ENCODE data around the gene ARRDC3. TPM values are rescaled to one million over a fixed set of nuclear protein-coding genes. Genes with fewer than 3 reads are reported as not detected.

Gene ARRDC3
- total and polyA plus RNA-seq, 2 experiments from 2014 or later = 11.9 to 16.5 TPM

DNA sequence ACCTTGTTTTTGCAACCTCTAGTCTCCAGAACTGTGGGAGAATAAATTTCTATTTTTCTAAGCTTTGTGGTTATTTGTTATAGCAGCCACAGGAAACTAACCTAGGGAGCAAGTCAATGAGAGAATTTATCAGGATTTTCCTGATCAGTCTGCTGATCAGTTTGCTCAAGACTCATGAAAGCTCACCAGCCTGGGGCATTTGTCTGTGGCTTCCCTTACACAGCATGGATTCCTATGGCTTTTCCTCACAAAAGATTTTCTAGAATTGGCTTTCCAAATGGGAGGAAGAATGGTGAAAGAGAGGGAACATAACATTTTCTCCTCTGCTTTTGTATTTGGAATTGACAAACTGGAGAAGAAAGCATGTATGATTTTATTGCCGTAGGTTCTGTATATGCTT lies 20.2 kb downstream of the ARRDC3 start (continued):
- TF ChIP-seq, protein P1, sequence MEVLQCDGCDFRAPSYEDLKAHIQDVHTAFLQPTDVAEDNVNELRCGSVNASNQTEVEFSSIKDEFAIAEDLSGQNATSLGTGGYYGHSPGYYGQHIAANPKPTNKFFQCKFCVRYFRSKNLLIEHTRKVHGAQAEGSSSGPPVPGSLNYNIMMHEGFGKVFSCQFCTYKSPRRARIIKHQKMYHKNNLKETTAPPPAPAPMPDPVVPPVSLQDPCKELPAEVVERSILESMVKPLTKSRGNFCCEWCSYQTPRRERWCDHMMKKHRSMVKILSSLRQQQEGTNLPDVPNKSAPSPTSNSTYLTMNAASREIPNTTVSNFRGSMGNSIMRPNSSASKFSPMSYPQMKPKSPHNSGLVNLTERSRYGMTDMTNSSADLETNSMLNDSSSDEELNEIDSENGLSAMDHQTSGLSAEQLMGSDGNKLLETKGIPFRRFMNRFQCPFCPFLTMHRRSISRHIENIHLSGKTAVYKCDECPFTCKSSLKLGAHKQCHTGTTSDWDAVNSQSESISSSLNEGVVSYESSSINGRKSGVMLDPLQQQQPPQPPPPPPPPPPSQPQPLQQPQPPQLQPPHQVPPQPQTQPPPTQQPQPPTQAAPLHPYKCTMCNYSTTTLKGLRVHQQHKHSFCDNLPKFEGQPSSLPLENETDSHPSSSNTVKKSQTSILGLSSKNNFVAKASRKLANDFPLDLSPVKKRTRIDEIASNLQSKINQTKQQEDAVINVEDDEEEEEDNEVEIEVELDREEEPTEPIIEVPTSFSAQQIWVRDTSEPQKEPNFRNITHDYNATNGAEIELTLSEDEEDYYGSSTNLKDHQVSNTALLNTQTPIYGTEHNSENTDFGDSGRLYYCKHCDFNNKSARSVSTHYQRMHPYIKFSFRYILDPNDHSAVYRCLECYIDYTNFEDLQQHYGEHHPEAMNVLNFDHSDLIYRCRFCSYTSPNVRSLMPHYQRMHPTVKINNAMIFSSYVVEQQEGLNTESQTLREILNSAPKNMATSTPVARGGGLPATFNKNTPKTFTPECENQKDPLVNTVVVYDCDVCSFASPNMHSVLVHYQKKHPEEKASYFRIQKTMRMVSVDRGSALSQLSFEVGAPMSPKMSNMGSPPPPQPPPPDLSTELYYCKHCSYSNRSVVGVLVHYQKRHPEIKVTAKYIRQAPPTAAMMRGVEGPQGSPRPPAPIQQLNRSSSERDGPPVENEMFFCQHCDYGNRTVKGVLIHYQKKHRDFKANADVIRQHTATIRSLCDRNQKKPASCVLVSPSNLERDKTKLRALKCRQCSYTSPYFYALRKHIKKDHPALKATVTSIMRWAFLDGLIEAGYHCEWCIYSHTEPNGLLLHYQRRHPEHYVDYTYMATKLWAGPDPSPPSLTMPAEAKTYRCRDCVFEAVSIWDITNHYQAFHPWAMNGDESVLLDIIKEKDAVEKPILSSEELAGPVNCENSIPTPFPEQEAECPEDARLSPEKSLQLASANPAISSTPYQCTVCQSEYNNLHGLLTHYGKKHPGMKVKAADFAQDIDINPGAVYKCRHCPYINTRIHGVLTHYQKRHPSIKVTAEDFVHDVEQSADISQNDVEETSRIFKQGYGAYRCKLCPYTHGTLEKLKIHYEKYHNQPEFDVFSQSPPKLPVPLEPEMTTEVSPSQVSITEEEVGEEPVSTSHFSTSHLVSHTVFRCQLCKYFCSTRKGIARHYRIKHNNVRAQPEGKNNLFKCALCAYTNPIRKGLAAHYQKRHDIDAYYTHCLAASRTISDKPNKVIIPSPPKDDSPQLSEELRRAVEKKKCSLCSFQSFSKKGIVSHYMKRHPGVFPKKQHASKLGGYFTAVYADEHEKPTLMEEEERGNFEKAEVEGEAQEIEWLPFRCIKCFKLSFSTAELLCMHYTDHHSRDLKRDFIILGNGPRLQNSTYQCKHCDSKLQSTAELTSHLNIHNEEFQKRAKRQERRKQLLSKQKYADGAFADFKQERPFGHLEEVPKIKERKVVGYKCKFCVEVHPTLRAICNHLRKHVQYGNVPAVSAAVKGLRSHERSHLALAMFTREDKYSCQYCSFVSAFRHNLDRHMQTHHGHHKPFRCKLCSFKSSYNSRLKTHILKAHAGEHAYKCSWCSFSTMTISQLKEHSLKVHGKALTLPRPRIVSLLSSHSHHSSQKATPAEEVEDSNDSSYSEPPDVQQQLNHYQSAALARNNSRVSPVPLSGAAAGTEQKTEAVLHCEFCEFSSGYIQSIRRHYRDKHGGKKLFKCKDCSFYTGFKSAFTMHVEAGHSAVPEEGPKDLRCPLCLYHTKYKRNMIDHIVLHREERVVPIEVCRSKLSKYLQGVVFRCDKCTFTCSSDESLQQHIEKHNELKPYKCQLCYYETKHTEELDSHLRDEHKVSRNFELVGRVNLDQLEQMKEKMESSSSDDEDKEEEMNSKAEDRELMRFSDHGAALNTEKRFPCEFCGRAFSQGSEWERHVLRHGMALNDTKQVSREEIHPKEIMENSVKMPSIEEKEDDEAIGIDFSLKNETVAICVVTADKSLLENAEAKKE (CRISPR knock-in tag; IDR thresholded peaks at IDR 0.05) = no peak
- no peak for TF ChIP-seq ZNF331 (CRISPR knock-in tag; IDR thresholded peaks at IDR 0.05; ENCODE audit: low read depth)

- no peak overlapping the region for H2AFZ ChIP-seq
- H3K27me3 Mint-ChIP-seq (ENCODE audit: insufficient read depth, low read depth, poor library complexity) = no peaks in the 10 kb centered on the region
- H3K36me3 Mint-ChIP-seq (ENCODE audit: low read depth) = no peaks in the 10 kb centered on the region
- peaks cover 10% of the 10 kb centered on the region for H3K4me1 Mint-ChIP-seq
- DNase-seq (ENCODE audit: low spot score) (no peak), ATAC-seq (no peak)
- no peaks in the 10 kb centered on the region for H3K27me3 ChIP-seq (ENCODE audit: insufficient read depth)
- no peaks in the 10 kb centered on the region for H4K20me1 ChIP-seq (replicated peaks; ENCODE audit: insufficient read depth)
- peaks cover 16% of the 10 kb centered on the region for H3K4me1 ChIP-seq (ENCODE audit: insufficient read depth)
- no peak overlapping the region for H3K27ac ChIP-seq (ENCODE audit: low read depth)
- H3K27ac Mint-ChIP-seq = no peak overlapping the region
- H3K4me3 ChIP-seq = no peak overlapping the region
- H3F3A ChIP-seq (replicated peaks; ENCODE audit: low read depth) = no peaks in the 10 kb centered on the region
- no peaks in the 10 kb centered on the region for H3K79me2 ChIP-seq (replicated peaks; ENCODE audit: insufficient read depth)
- no peak overlapping the region for H3K4me3 Mint-ChIP-seq
- no peaks in the 10 kb centered on the region for H3K9me2 ChIP-seq (ENCODE audit: insufficient read depth)
- no peaks in the 10 kb centered on the region for H3K9me3 Mint-ChIP-seq
- H3K4me2 ChIP-seq = no peak overlapping the region
- no peaks in the 10 kb centered on the region for H3K36me3 ChIP-seq (ENCODE audit: insufficient read depth)
- TF ChIP-seq CTCF (conservative IDR thresholded peaks at IDR 0.05; ENCODE audit: low read depth in 2 of 2) (no peak), EZH2phosphoT487 (IDR thresholded peaks at IDR 0.05; ENCODE audit: unreplicated experiment) (no peak)
- TF ChIP-seq, protein P1 (CRISPR knock-in tag; IDR thresholded peaks at IDR 0.05) = no peak
Observed at GRCh38 chr5:91361790-91362189, 21.3 kb downstream of the ARRDC3 start.
